Fibroblast of villous mesenchyme (primary cell): Measurements from ENCODE around the gene OPTC. TPM values are rescaled to one million over a fixed set of nuclear protein-coding genes. Genes with fewer than 3 reads are reported as not detected.
A peak's percentile ranks its signal among the peaks of the same experiment; 100 is the strongest.
"Not testable (repeated sequence)": the region's sequence is repeated elsewhere in the genome, so short reads cannot be mapped to it uniquely, and the experiment has no call there.

Experiments
- DNase-seq: peaks from one replicate; pipeline ENCODE4 v3.0.0-alpha.2; 2010; ENCODE audit warnings: low read depth
- H3K4me3 ChIP-seq: 2 replicates; pipeline ENCODE4 v1.5.1; 2011; ENCODE audit warnings: low read depth, mild to moderate bottlenecking, low read length
- CTCF ChIP-seq: IDR thresholded peaks from 2 replicates; pipeline ENCODE4 v1.5.1; 2012; ENCODE audit warnings: low read depth, mild to moderate bottlenecking, low read length; ENCODE audit not compliant: insufficient read depth
- total RNA-seq: library from RNA; depleted of rRNA; stranded (reverse); fragments of >200 nt; gene quantifications from 2 replicates; pipeline ENCODE4 v1.2.3, GENCODE V29; 2012

The OPTC gene
- total RNA-seq, 1 donor: not detected

- no peak for DNase-seq
- no peak overlapping the region for H3K4me3 ChIP-seq
- TF ChIP-seq CTCF: no peak
Measured at GRCh38 chr1:203517426-203518110, 23.6 kb downstream of the OPTC start.

GRCh38 chr1:203518139-203518538, 24.2 kb downstream of the OPTC start:
- not testable (repeated sequence) for DNase-seq, H3K4me3 ChIP-seq

- no peak for TF ChIP-seq CTCF
- DNase-seq: no peak
- no peak overlapping the region for H3K4me3 ChIP-seq
Measured at GRCh38 chr1:203518541-203518940, 24.6 kb downstream of the OPTC start.

- H3K4me3 ChIP-seq: no peak overlapping the region
- DNase-seq: no peak
- TF ChIP-seq CTCF: no peak
Measured at GRCh38 chr1:203519053-203519840, 25.3 kb downstream of the OPTC start.

- no peak for TF ChIP-seq CTCF
- no peak for DNase-seq
- H3K4me3 ChIP-seq: no peak overlapping the region
Measured at GRCh38 chr1:203519896-203520295, 25.9 kb downstream of the OPTC start.

- H3K4me3 ChIP-seq: no peak overlapping the region
- DNase-seq: peak; percentile 57
- no peak for TF ChIP-seq CTCF
Measured at GRCh38 chr1:203520315-203520714, 26.4 kb downstream of the OPTC start.

GRCh38 chr1:203521074-203521794, 27.3 kb downstream of the OPTC start:
- no peak overlapping the region for H3K4me3 ChIP-seq
- no peak for DNase-seq
- no peak for TF ChIP-seq CTCF
